ENCODE measurements around the gene NATD1. TPM values are rescaled to one million over a fixed set of nuclear protein-coding genes. Genes with fewer than 3 reads are reported as not detected.

NATD1 gene
- total and polyA plus RNA-seq, 9 of the 15 experiments (the other 6 are each of a cell fraction or from before 2014, with no cell fraction given): 0.24 to 5.4 (median 1.6) TPM

DNA sequence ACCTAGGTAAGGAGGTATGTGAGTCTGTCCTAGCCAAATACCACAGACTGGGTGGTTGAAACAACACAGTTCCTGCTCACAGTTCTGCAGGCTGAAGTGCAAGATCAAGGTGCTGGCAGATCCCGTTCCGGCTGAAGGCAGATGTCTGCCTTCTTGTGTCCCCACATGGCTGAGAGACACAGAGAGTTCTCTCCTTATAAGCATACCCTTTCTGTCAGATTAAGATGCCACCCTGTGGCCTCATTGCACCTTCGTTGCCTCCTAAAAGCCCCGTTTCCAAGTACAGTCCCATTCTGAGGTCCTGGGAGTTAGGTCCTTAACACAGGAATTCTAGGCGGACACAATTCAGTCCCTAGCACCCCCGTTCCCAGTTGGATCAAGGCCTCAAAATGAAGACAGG is 30.1 kb downstream of the NATD1 start:
- no TSS peak for BruUV-seq (replicated peaks)
- FAIRE-seq (no peak), DNase-seq (ENCODE audit: extremely low read depth in 1 of 4, low spot score in 3 of 4) (no peak), ATAC-seq (no peak)
- Histone ChIP-seq H3K27ac (ENCODE audit: extremely low read depth, low read depth, low read length) (no peak overlapping the region), H3K9me1 (ENCODE audit: control insufficient read depth, insufficient read depth, low read length) (no peaks in the 10 kb centered on the region), H3K4me2 (ENCODE audit: insufficient read depth, low read length) (no peak overlapping the region), H3K4me1 (replicated peaks in 1 of 2; ENCODE audit: control insufficient read depth in 2 of 2, insufficient read depth in 2 of 2, low read length in 2 of 2) (peaks cover 0 to under 1% of the 10 kb centered on the region in 2 experiments; a peak in 1 of 5 replicates), H2AFZ (ENCODE audit: low read depth, low read length) (no peak overlapping the region), H3K27me3 (ENCODE audit: control insufficient read depth in 2 of 2, insufficient read depth in 2 of 2, low read length in 2 of 2) (no peaks in the 10 kb centered on the region), H3K9me3 (replicated peaks; ENCODE audit: control insufficient read depth, insufficient read depth, low read depth, low read length) (0 out of 2 replicates have a peak, but pooled peaks cover 1% of the 10 kb centered on the region), H4K20me1 (replicated peaks; ENCODE audit: control insufficient read depth, insufficient read depth, low read length) (no peaks in the 10 kb centered on the region), H3K79me2 (ENCODE audit: control insufficient read depth, insufficient read depth, low read length) (peaks cover 9% of the 10 kb centered on the region), H3K4me3 (no peak overlapping the region), H3K9ac (ENCODE audit: insufficient read depth in 1 of 2, low read depth in 2 of 2, low read length in 2 of 2) (no peak overlapping the region), H3K36me3 (ENCODE audit: control insufficient read depth, insufficient read depth, low read length) (peaks cover 24% of the 10 kb centered on the region; the same call in 2 of the 3 replicates)
- TF ChIP-seq ZC3H8 (IDR thresholded peaks at IDR 0.05) (no peak), PTTG1 (tag; IDR thresholded peaks at IDR 0.05; ENCODE audit: low read depth) (no peak), RFX1 (IDR thresholded peaks at IDR 0.05) (no peak), HMG20B (CRISPR knock-in tag; IDR thresholded peaks at IDR 0.05) (no peak), C11orf30 (IDR thresholded peaks at IDR 0.05; ENCODE audit: low read depth) (no peak), DPF2 (IDR thresholded peaks at IDR 0.05) (no peak), ZNF239 (CRISPR knock-in tag; IDR thresholded peaks at IDR 0.05) (no peak), ZFP1 (CRISPR knock-in tag; IDR thresholded peaks at IDR 0.05) (no peak), MBD2 (IDR thresholded peaks at IDR 0.05; ENCODE audit: borderline replicate concordance, low read depth) (no peak), HOMEZ (CRISPR knock-in tag; IDR thresholded peaks at IDR 0.05) (no peak), MAFG (tag; conservative IDR thresholded peaks at IDR 0.05) (no peak), ESRRA (IDR thresholded peaks at IDR 0.05; ENCODE audit: borderline replicate concordance, low read depth) (no peak)
- TF ChIP-seq, protein P1, sequence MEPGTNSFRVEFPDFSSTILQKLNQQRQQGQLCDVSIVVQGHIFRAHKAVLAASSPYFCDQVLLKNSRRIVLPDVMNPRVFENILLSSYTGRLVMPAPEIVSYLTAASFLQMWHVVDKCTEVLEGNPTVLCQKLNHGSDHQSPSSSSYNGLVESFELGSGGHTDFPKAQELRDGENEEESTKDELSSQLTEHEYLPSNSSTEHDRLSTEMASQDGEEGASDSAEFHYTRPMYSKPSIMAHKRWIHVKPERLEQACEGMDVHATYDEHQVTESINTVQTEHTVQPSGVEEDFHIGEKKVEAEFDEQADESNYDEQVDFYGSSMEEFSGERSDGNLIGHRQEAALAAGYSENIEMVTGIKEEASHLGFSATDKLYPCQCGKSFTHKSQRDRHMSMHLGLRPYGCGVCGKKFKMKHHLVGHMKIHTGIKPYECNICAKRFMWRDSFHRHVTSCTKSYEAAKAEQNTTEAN (CRISPR knock-in tag; IDR thresholded peaks at IDR 0.05): no peak
- TF ChIP-seq, protein P2, sequence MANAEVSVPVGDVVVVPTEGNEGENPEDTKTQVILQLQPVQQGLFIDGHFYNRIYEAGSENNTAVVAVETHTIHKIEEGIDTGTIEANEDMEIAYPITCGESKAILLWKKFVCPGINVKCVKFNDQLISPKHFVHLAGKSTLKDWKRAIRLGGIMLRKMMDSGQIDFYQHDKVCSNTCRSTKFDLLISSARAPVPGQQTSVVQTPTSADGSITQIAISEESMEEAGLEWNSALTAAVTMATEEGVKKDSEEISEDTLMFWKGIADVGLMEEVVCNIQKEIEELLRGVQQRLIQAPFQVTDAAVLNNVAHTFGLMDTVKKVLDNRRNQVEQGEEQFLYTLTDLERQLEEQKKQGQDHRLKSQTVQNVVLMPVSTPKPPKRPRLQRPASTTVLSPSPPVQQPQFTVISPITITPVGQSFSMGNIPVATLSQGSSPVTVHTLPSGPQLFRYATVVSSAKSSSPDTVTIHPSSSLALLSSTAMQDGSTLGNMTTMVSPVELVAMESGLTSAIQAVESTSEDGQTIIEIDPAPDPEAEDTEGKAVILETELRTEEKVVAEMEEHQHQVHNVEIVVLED (CRISPR knock-in tag; IDR thresholded peaks at IDR 0.05): no peak
- POLR2A ChIA-PET: no interaction called here
- in situ Hi-C loops (cut with MboI) (no loop called here), intact Hi-C loops (cut with micrococcal nuclease) (no loop called here)
- WGBS (ENCODE audit: insufficient coverage, low coverage, missing lambda C conversion rate): 95% methylated on average over 5 of the region's 6 CpGs
- CTCF ChIA-PET (ENCODE audit: low intra/inter-chr PET ratio): no interaction called here

All from K562 (cell line).